Measurements from ENCODE around the gene IFTAP. TPM values are rescaled to one million over a fixed set of nuclear protein-coding genes. Genes with fewer than 3 reads are reported as not detected.

Gene IFTAP
- total RNA-seq, result 37.5 and 39.7 TPM in 2 replicates

GRCh38 chr11:36594316-36594989 lies at the start of gene IFTAP:
Gene IFTAP (plus strand): TSS chr11:36594502. CDS start chr11:36610104, 15,602 bp downstream.

GRCh38 chr11:36567694-36568093 lies 26.6 kb upstream of the IFTAP start, which contains the start of gene RAG1:
Gene RAG1 (plus strand): TSS chr11:36568007. CDS start chr11:36573305, 5,298 bp downstream.

GRCh38 chr11:36598051-36598450 lies 3.7 kb downstream of the IFTAP start, which contains the start of gene RAG2:
Gene RAG2 (minus strand): TSS chr11:36598236. CDS start chr11:36594168, 4,068 bp downstream.

Other genes with a start within 250 kb of the IFTAP start
- gene TRAF6, start 84.2 kb upstream of the IFTAP start, total RNA-seq, result 7.3 and 7.7 TPM in 2 replicates
- gene RAG1, start 26.5 kb upstream of the IFTAP start, total RNA-seq, result 0.75 and 0.99 TPM in 2 replicates
- gene RAG2, start 3.7 kb downstream of the IFTAP start, total RNA-seq, result not detected in 2 replicates

Data from endothelial cell of coronary artery (primary cell).